Lower leg skin (tissue), 3 donors: ENCODE data around the gene CASR.

Source experiments
- CTCF ChIP-seq, 3 donors: fragments of 450-650 bp; IDR thresholded peaks; one replicate each; pipeline ENCODE4 v1.5.1; 2016; ENCODE audit warnings: antibody characterized with exemption in 3 of 3, mild to moderate bottlenecking in 3 of 3, moderate library complexity in 2 of 3
- POLR2A ChIP-seq, 2 donors: fragments of 450-650 bp; IDR thresholded peaks; one replicate each; pipeline ENCODE4 v1.6.1; 2016 to 2017; ENCODE audit warnings: antibody characterized with exemption in 2 of 2, mild to moderate bottlenecking in 1 of 2, moderate library complexity in 1 of 2

GRCh38 chr3:122299215-122299614 lies 115.7 kb downstream of the CASR start:
- TF ChIP-seq POLR2A (IDR thresholded peaks at IDR 0.05) (no peak), CTCF (IDR thresholded peaks at IDR 0.05) (no peak)
